Upper lobe of left lung (tissue), 6 donors: ENCODE results near the gene TMEM229B. TPM values are rescaled to one million over a fixed set of nuclear protein-coding genes. Genes with fewer than 3 reads are reported as not detected.

Experiments
- ATAC-seq, 2 donors: fragments of 200-7000 bp; cut with Tn5 transposase; one replicate each; pipeline ENCODE4 v1.9.1; 2022; ENCODE audit warnings: mild to moderate bottlenecking in 2 of 2, moderate library complexity in 2 of 2; ENCODE audit not compliant: low FRiP score in 2 of 2
- DNase-seq, 2 donors: peaks; one replicate each; pipeline ENCODE4 v3.0.0-alpha.2; 2019 to 2020
- H3K27ac ChIP-seq, 4 donors: fragments of 200-600 bp; sonication (generic); one replicate each; pipeline ENCODE4 v1.5.1; 2016 to 2019
- H3K27me3 ChIP-seq, 4 donors: fragments of 200-600 bp; sonication (generic); one replicate each; pipeline ENCODE4 v1.5.1; 2017 to 2019
- H3K36me3 ChIP-seq, 4 donors: fragments of 200-600 bp; sonication (generic); one replicate each; pipeline ENCODE4 v1.5.1; 2016 to 2019
- H3K4me1 ChIP-seq, 4 donors: fragments of 200-600 bp; sonication (generic); one replicate each; pipeline ENCODE4 v1.5.1; 2018 to 2019
- H3K4me3 ChIP-seq, 4 donors: fragments of 200-600 bp; sonication (generic); one replicate each; pipeline ENCODE4 v1.5.1; 2017 to 2019; ENCODE audit warnings: mild to moderate bottlenecking in 2 of 4, moderate library complexity in 1 of 4
- H3K9me3 ChIP-seq, 4 donors: fragments of 200-600 bp; sonication (generic); one replicate each; pipeline ENCODE4 v1.5.1; 2018 to 2019
- CTCF ChIP-seq, 6 experiments: fragments of 450-650 bp in 4 of 6; fragments of 200-600 bp in 2 of 6; sonication (generic) in 2 of 6; IDR thresholded peaks; one replicate each; pipeline ENCODE4 v1.5.1; 2016 to 2019; ENCODE audit warnings: antibody characterized with exemption in 6 of 6
- EP300 ChIP-seq, 4 donors: sonication (generic); formaldehyde crosslinking; IDR thresholded peaks; one replicate each; pipeline ENCODE4 v1.5.1; 2017; ENCODE audit warnings: antibody characterized with exemption in 4 of 4, control low read depth in 2 of 4
- POLR2A ChIP-seq, 4 donors: fragments of 450-650 bp; IDR thresholded peaks; one replicate each; pipeline ENCODE4 v1.5.1; 2016 to 2017; ENCODE audit warnings: antibody characterized with exemption in 4 of 4, mild to moderate bottlenecking in 2 of 4
- POLR2AphosphoS5 ChIP-seq, 2 donors: sonication (generic); formaldehyde crosslinking; IDR thresholded peaks; one replicate each; pipeline ENCODE4 v1.5.1; 2017; ENCODE audit warnings: antibody characterized with exemption in 2 of 2
- WGBS, 2 donors: methylation state at CpG; one replicate each; pipeline ENCODE4 v1.1.5; 2017 to 2018; 5-methylcytosine and 5-hydroxymethylcytosine counted together
- total RNA-seq, 6 donors: library from RNA; depleted of rRNA in 4 of 6; stranded (reverse); fragments of >200 nt in 4 of 6; gene quantifications; one replicate each; pipeline versions ENCODE4 v1.1.0 to v1.2.1, GENCODE V29; 2016 to 2021
- donor health status: DM: no; HTN: no; CAD: no; lungs with moderate emphysema.
- donor health status: DM: no; HTN: yes; CAD: no; lungs with severe emphysema.

The TMEM229B gene
- total RNA-seq, 6 donors from 2014 or later: 2.1 to 8.5 (median 5.4) TPM

- no peak for DNase-seq
- WGBS, 2 donors: 97% methylated on average over 3 of the region's 3 CpGs; no CpG with 5 or more reads in 1 of the 2 donors
- no peak overlapping the region for H3K4me3 ChIP-seq
- no peaks in the 10 kb centered on the region for H3K36me3 ChIP-seq
- peaks cover 4 to 12% (median 8%) of the 10 kb centered on the region in 4 donors for H3K4me1 ChIP-seq
- H3K9me3 ChIP-seq: peaks cover 5 to 12% (median 7%) of the 10 kb centered on the region in 4 donors
- TF ChIP-seq CTCF (IDR thresholded peaks at IDR 0.05): no peak
- TF ChIP-seq EP300 (IDR thresholded peaks at IDR 0.05): no peak
- TF ChIP-seq POLR2A (IDR thresholded peaks at IDR 0.05): no peak
- no peak for TF ChIP-seq POLR2AphosphoS5 (IDR thresholded peaks at IDR 0.05)
- H3K27me3 ChIP-seq: no peaks in the 10 kb centered on the region
- ATAC-seq: no peak
- no peak overlapping the region for H3K27ac ChIP-seq
Observed at GRCh38 chr14:67492538-67492937, 4.0 kb upstream of the TMEM229B start.

DNA sequence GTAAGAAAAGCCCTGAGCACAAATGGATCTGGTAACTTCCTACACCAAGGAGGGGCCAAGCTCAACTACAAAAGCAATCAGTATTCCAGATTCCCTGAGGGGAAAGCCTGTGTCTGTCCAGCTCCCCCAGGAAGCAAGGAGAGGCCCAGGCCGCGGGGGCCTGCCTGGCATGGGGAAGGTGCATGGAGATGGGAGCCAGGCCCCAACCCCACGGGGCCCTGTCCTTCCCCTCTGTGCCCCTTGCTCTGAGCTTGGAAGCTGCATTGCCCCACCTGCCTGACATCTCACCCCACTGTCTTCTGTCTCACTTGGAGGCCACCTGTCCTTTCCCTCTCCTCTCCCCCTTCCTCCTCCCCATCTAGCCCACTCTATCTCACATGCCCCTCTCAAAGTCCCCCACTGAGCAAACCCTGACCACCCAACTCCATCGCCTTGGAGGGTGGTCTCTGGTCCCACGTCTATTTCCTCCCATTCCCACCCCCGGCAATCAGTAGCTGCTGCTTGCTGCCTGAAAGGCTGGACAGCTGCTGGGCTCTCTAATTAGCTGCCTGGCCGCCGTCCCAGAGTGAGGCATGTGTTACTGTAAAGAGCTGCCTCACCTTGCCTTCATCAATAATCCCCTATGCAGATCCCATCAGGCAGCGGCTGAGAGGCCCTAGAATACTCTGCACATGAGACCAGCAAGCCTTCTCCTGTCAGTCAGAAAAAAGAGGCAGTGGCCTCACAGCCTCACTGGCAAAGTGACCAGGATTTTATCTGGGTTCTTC is 3.4 kb upstream of the TMEM229B start:
- Histone ChIP-seq H3K27ac (no peak overlapping the region), H3K4me3 (no peak overlapping the region), H3K9me3 (peaks cover 5 to 12% (median 7%) of the 10 kb centered on the region in 4 donors), H3K27me3 (no peaks in the 10 kb centered on the region), H3K4me1 (peaks cover 4 to 12% (median 9%) of the 10 kb centered on the region in 4 donors), H3K36me3 (no peaks in the 10 kb centered on the region)
- TF ChIP-seq CTCF (IDR thresholded peaks at IDR 0.05): no peak
- TF ChIP-seq POLR2A (IDR thresholded peaks at IDR 0.05): no peak
- TF ChIP-seq EP300 (IDR thresholded peaks at IDR 0.05): no peak
- no peak for TF ChIP-seq POLR2AphosphoS5 (IDR thresholded peaks at IDR 0.05)
- 78 to 79% methylated on average over 9 of the region's 9 CpGs for WGBS, 2 donors
- ATAC-seq (no peak), DNase-seq (peak in 1 of 2 donors; percentile 54)

DNA sequence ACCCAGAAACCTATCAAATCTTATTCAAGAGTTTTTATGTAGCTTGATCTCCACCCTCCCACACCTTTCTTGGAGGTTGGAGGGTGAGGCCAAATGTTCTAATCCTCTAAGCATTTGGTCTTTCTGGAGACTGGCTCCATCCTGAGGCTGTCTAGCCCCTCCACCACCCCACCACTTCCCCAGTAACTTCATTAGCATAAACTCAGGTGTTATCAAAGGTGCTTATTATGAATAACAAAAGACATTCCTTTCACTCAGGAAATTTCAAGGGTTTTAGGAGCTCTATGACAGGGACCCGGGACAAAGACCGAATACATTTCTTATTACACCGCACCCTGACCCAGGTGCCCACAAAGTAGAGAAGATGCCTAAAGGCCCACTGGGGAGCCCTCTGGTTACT is 2.8 kb upstream of the TMEM229B start:
- H3K27me3 ChIP-seq: no peaks in the 10 kb centered on the region
- ATAC-seq: no peak
- H3K27ac ChIP-seq: no peak overlapping the region
- H3K9me3 ChIP-seq: peaks cover 5 to 12% (median 7%) of the 10 kb centered on the region in 4 donors
- TF ChIP-seq CTCF (IDR thresholded peaks at IDR 0.05) (no peak), POLR2AphosphoS5 (IDR thresholded peaks at IDR 0.05) (no peak), POLR2A (IDR thresholded peaks at IDR 0.05) (no peak), EP300 (IDR thresholded peaks at IDR 0.05) (no peak)
- no peaks in the 10 kb centered on the region for H3K36me3 ChIP-seq
- H3K4me1 ChIP-seq: peaks cover 4 to 12% (median 9%) of the 10 kb centered on the region in 4 donors
- WGBS, 2 donors: 95 to 98% methylated on average over 3 of the region's 3 CpGs
- DNase-seq: no peak
- no peak overlapping the region for H3K4me3 ChIP-seq

GRCh38 chr14:67490196-67490595 is 1.7 kb upstream of the TMEM229B start:
- H3K4me3 ChIP-seq: no peak overlapping the region
- no peaks in the 10 kb centered on the region for H3K27me3 ChIP-seq
- 83 to 93% methylated on average over 4 of the region's 4 CpGs for WGBS, 2 donors
- DNase-seq (no peak), ATAC-seq (no peak)
- H3K4me1 ChIP-seq: peaks cover 4 to 17% (median 9%) of the 10 kb centered on the region in 4 donors
- no peak overlapping the region for H3K27ac ChIP-seq
- no peak for TF ChIP-seq CTCF (IDR thresholded peaks at IDR 0.05)
- no peak for TF ChIP-seq POLR2A (IDR thresholded peaks at IDR 0.05)
- no peak for TF ChIP-seq EP300 (IDR thresholded peaks at IDR 0.05)
- H3K9me3 ChIP-seq: peaks cover 5 to 12% (median 7%) of the 10 kb centered on the region in 4 donors
- no peaks in the 10 kb centered on the region for H3K36me3 ChIP-seq
